Stomach (tissue), 9 donors: ENCODE data around the gene DESI1. TPM values are rescaled to one million over a fixed set of nuclear protein-coding genes. Genes with fewer than 3 reads are reported as not detected.

Experiments used
- DNase-seq, 2 donors: peaks; one replicate each; pipeline versions ENCODE4 v3.0.0 to v3.0.0-alpha.2; 2013 to 2019
- H3K27ac ChIP-seq, 5 donors: fragments of 200-600 bp in 4 of 5; sonication (generic) in 4 of 5; one replicate each; pipeline ENCODE4 v1.5.1; 2013 to 2019; ENCODE audit warnings: mild to moderate bottlenecking in 1 of 5, moderate library complexity in 1 of 5
- H3K27me3 ChIP-seq, 3 donors: fragments of 200-600 bp; sonication (generic); one replicate each; pipeline ENCODE4 v1.5.1; 2017 to 2019; ENCODE audit warnings: mixed run types in 1 of 3
- H3K36me3 ChIP-seq, 4 donors: fragments of 200-600 bp; sonication (generic); 1 replicate in 3 of 4; 2 replicates in 1 of 4; pipeline ENCODE4 v1.5.1; 2016 to 2019
- H3K4me1 ChIP-seq, 4 donors: fragments of 200-600 bp; sonication (generic); one replicate each; pipeline ENCODE4 v1.5.1; 2016 to 2019
- H3K4me3 ChIP-seq, 4 donors: fragments of 200-600 bp; sonication (generic) in 3 of 4; one replicate each; pipeline ENCODE4 v1.5.1; 2016 to 2019; ENCODE audit warnings: mild to moderate bottlenecking in 1 of 4
- H3K9me3 ChIP-seq, 4 donors: fragments of 200-600 bp; sonication (generic); one replicate each; pipeline ENCODE4 v1.5.1; 2016 to 2019
- EP300 ChIP-seq: sonication (generic); formaldehyde crosslinking; IDR thresholded peaks from one replicate; pipeline ENCODE4 v1.6.1; 2017; ENCODE audit warnings: antibody characterized with exemption
- POLR2A ChIP-seq, 4 donors: fragments of 450-650 bp; IDR thresholded peaks; one replicate each; pipeline ENCODE4 v1.6.1; 2016; ENCODE audit warnings: antibody characterized with exemption in 4 of 4, control low read depth in 2 of 4, mild to moderate bottlenecking in 1 of 4, moderate library complexity in 1 of 4
- POLR2AphosphoS5 ChIP-seq, 3 donors: sonication (generic); formaldehyde crosslinking; IDR thresholded peaks; one replicate each; pipeline ENCODE4 v1.6.1; 2016; ENCODE audit warnings: antibody characterized with exemption in 3 of 3
- WGBS, 5 donors: extraction: QIAGEN DNeasy Blood & Tissue Kit in 3 of 5; methylation state at CpG; one replicate each; pipeline versions ENCODE4 v1.1.5 to v1.1.7; 2013 to 2018; 5-methylcytosine and 5-hydroxymethylcytosine counted together
- intact Hi-C: fragments of 100-400 bp; cut with DNase I; formaldehyde crosslinking; loops from one replicate; pipeline ENCODE4 v1.15.1; 2023; ENCODE audit warnings: low total_unique reads
- polyA plus RNA-seq, 3 donors: library from polyadenylated mRNA; stranded (reverse); fragments of 200-250 nt; gene quantifications; one replicate each; pipeline ENCODE4 v1.2.3, GENCODE V29; 2013
- total RNA-seq, 5 donors: library from RNA; depleted of rRNA; stranded (reverse); fragments of >200 nt; gene quantifications; one replicate each; pipeline versions ENCODE4 v1.1.0 to v1.2.3, GENCODE V29; 2014 to 2016
- TF ChIP-seq, protein P1 (sequence below), 7 experiments: fragments of 450-650 bp in 4 of 7; fragments of 200-600 bp in 3 of 7; sonication (generic) in 3 of 7; IDR thresholded peaks; one replicate each; pipeline ENCODE4 v1.5.1; 2016 to 2019; ENCODE audit warnings: antibody characterized with exemption in 7 of 7, control low read depth in 2 of 7, mild to moderate bottlenecking in 1 of 7
- donor health status: healthy with polysubstance abuse.
- donor health status: Bipolar disorder and iron deficiency.
- donor health status: healthy.

Gene DESI1
- total and polyA plus RNA-seq, 8 donors, result 10.4 to 39.7 (median 15.8) TPM

DNA sequence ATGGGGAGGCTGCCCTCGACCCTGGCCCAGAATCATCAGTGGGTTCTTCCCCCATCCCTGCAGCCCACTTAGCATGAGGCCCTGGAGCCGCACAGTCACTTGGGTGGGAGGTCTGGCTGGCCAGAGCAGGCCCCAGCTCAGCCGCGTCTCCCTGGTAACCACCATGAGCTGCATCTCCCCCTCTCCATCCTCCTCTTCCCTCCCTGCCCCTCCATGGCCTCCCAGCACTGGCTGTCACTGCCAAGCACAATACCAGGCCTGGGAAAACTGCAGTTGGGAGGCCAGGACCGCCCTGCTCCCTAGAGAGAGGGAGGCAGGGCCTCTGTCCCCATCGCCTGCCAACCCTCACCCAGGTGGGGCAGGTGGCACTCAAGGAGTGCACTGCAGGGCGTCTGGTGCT, 52.0 kb downstream of the DESI1 start:
- 64 to 80% (median 77%) methylated on average over 7 of the region's 7 CpGs for WGBS, 5 donors
- no peak overlapping the region for H3K27ac ChIP-seq

DNA sequence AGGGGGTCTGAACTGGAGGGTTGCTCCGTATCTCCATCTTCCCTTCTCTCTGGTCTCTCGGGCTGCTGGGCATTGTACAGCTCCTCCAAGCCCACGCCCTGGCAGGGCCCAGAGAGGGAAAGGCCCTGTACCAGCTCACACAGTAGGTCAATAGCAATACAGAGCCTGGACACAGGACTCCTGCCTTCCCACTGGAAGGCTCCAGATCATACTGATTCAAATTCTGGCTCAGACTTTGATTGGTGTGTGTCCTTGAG, 53.4 kb downstream of the DESI1 start:
- Histone ChIP-seq H3K4me1 (peaks cover 0 to 31% (median 7%) of the 10 kb centered on the region in 4 donors), H3K36me3 (no peaks in the 10 kb centered on the region), H3K9me3 (no peaks in the 10 kb centered on the region), H3K4me3 (no peak overlapping the region), H3K27ac (peak overlapping the region in 2 of 5 donors; percentile 2 to 5), H3K27me3 (no peaks in the 10 kb centered on the region)
- DNase-seq, result no peak
- 66 to 75% (median 67%) methylated on average over 3 of the region's 3 CpGs for WGBS, 5 donors
- intact Hi-C loops, result no loop called here
- TF ChIP-seq, protein P1, sequence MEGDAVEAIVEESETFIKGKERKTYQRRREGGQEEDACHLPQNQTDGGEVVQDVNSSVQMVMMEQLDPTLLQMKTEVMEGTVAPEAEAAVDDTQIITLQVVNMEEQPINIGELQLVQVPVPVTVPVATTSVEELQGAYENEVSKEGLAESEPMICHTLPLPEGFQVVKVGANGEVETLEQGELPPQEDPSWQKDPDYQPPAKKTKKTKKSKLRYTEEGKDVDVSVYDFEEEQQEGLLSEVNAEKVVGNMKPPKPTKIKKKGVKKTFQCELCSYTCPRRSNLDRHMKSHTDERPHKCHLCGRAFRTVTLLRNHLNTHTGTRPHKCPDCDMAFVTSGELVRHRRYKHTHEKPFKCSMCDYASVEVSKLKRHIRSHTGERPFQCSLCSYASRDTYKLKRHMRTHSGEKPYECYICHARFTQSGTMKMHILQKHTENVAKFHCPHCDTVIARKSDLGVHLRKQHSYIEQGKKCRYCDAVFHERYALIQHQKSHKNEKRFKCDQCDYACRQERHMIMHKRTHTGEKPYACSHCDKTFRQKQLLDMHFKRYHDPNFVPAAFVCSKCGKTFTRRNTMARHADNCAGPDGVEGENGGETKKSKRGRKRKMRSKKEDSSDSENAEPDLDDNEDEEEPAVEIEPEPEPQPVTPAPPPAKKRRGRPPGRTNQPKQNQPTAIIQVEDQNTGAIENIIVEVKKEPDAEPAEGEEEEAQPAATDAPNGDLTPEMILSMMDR (IDR thresholded peaks at IDR 0.05), result no peak
- no peak for TF ChIP-seq EP300
- TF ChIP-seq POLR2AphosphoS5 (IDR thresholded peaks at IDR 0.05), result no peak

More for the DNA sequence above, 52.0 kb downstream of the DESI1 start:
- Histone ChIP-seq H3K9me3 (no peaks in the 10 kb centered on the region), H3K36me3 (no peaks in the 10 kb centered on the region), H3K4me3 (no peak overlapping the region), H3K27me3 (no peaks in the 10 kb centered on the region), H3K4me1 (peaks cover 0 to 19% (median 7%) of the 10 kb centered on the region in 4 donors)
- DNase-seq, result peak in 1 of 2 donors; percentile 60
- intact Hi-C loops, result no loop called here
- TF ChIP-seq EP300, result no peak

DNA sequence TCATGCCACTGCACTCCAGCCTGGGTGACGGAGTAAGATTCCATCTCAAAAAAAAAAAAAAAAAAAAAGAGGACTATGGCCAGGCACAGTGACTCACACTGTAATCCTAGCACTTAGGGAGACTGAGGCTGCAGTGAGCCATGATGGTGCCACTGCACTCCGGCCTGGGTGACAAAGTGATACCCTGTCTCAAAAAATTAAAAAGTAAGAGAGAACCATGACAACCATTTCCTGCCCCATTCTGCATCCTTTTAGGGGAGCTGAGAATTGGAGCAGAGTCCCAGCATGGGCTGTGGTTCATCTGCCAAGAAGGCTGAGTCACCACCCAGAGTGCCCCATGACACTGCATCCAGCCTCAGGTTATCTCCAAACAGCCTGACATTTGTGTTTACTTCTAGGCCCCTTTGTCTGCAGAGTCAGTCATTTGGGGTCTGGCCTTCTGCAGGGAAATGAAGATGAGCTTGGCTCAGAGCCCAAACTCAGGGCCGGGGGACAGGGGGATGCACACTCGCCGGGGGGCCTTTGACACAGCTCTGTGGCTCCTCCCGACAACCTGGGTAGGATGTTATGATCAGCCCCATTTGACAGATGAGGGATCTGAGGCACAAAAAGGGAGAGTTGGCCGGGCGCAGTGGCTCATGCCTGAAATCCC, 55.3 kb downstream of the DESI1 start:
- Histone ChIP-seq H3K9me3 (no peaks in the 10 kb centered on the region), H3K4me1 (peaks cover 0 to 48% (median 22%) of the 10 kb centered on the region in 4 donors), H3K27me3 (peaks cover 0 to 5% (median 1%) of the 10 kb centered on the region in 3 donors), H3K36me3 (no peaks in the 10 kb centered on the region), H3K4me3 (no peak overlapping the region), H3K27ac (peak overlapping the region in 4 of 5 donors; percentile 26 to 72 (median 48))
- intact Hi-C loops, result no loop called here
- TF ChIP-seq, protein P1 (IDR thresholded peaks at IDR 0.05), result no peak
- peak in 1 of 3 donors; percentile 26 for TF ChIP-seq POLR2AphosphoS5 (IDR thresholded peaks at IDR 0.05)
- TF ChIP-seq POLR2A (IDR thresholded peaks at IDR 0.05), result no peak
- no peak for TF ChIP-seq EP300
- WGBS, 5 donors, result 41 to 69% (median 58%) methylated on average over 8 of the region's 8 CpGs
- DNase-seq, result peak in 1 of 2 donors; percentile 58

DNA sequence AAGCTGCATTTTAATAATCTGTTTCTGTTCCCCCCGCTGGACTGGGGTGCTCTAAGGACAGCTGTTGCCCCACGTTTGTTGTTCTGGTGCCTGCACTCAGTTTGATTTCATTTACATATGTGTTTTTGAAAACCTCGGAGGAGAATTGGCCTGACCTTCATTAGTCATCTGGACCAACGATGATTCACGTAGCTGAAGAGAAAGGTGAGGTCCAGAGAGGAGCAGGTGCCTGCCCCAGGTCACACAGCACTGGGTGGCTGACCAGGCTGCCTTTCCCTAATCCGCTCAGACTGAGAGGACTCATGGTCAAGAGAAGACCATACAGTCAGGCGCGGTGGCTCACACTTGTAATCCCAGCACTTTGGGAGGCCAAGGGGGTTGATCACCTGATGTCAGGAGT, 56.3 kb downstream of the DESI1 start:
- intact Hi-C loops, result no loop called here
- no peak for TF ChIP-seq POLR2A (IDR thresholded peaks at IDR 0.05)
- TF ChIP-seq POLR2AphosphoS5 (IDR thresholded peaks at IDR 0.05), result no peak
- TF ChIP-seq, protein P1 (IDR thresholded peaks at IDR 0.05), result no peak
- TF ChIP-seq EP300, result no peak
- Histone ChIP-seq H3K36me3 (no peaks in the 10 kb centered on the region), H3K27me3 (peaks cover 0 to 7% (median 5%) of the 10 kb centered on the region in 3 donors), H3K4me3 (no peak overlapping the region), H3K27ac (peak overlapping the region in 4 of 5 donors; percentile 26 to 72 (median 48)), H3K9me3 (no peaks in the 10 kb centered on the region), H3K4me1 (peaks cover 0 to 52% (median 26%) of the 10 kb centered on the region in 4 donors)
- DNase-seq, result no peak
- WGBS, 5 donors, result 82 to 87% (median 85%) methylated on average over 8 of the region's 8 CpGs

DNA sequence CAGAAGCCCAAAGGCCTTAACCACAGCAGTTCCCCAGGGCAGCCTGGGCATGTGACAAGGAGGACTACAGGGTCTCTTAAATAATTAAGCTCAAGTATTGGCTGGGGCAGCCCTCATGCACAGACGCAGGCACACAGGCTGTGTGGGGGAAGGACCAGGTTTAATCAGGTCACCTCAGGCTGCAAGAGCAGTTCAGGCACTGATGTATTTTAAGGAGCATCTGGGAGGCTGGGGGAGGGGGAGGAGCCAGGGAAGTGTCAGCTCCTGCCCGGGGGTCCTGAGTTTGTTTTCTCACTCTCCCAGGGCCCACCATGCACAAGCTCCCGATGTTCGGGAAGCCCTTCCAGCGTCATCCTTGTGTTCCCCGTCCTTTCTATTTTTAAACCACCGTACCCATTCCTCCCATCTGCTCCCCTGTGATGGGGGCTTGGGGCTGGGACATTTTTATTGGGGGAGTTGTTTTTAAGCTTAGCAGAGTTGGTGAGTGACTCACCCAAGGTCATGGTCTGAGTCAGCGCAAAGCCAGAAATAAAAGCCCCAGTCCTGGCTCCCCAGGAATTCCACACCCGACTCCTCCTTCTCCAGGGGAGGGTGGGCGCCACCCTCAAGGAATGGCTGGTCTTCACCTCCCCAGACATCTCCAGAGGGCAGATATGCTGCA, 57.7 kb downstream of the DESI1 start:
- peaks cover 0 to 52% (median 26%) of the 10 kb centered on the region in 4 donors for H3K4me1 ChIP-seq
- H3K27me3 ChIP-seq, result peaks cover 0 to 7% (median 5%) of the 10 kb centered on the region in 3 donors
- no peak for DNase-seq
- no peaks in the 10 kb centered on the region for H3K36me3 ChIP-seq
- peak overlapping the region in 1 of 4 donors; percentile 35 for H3K4me3 ChIP-seq
- no peak for TF ChIP-seq POLR2A (IDR thresholded peaks at IDR 0.05)
- TF ChIP-seq EP300, result no peak
- TF ChIP-seq, protein P1 (IDR thresholded peaks at IDR 0.05), result no peak
- peak in 1 of 3 donors; percentile 2 for TF ChIP-seq POLR2AphosphoS5 (IDR thresholded peaks at IDR 0.05)
- peak overlapping the region in 4 of 5 donors; percentile 2 to 80 (median 73) for H3K27ac ChIP-seq
- H3K9me3 ChIP-seq, result no peaks in the 10 kb centered on the region
- WGBS, 5 donors, result 46 to 63% (median 56%) methylated on average over 10 of the region's 10 CpGs
- intact Hi-C loops, result no loop called here
